Suppressor macrophage treated with lipopolysaccharide for 4 hours (primary cell): ENCODE measurements around the gene CXCL5.

Source experiments
- DNase-seq: peaks from one replicate; pipeline ENCODE4 v3.0.0-alpha.2; 2020

CXCL5 gene

GRCh38 chr4:73998040-73999011 lies at the start of gene CXCL5:
CXCL5 (minus strand) TSS chr4:73998677; CDS start chr4:73998581, 96 bp downstream.
- peak; percentile 24 for DNase-seq

- no peak for DNase-seq
Measured at GRCh38 chr4:74047152-74047551, 48.7 kb upstream of the CXCL5 start.

GRCh38 chr4:74045772-74046171 lies 47.3 kb upstream of the CXCL5 start:
- DNase-seq, result no peak

GRCh38 chr4:74045247-74045646 lies 46.8 kb upstream of the CXCL5 start:
- DNase-seq, result no peak

GRCh38 chr4:74044677-74045076 lies 46.2 kb upstream of the CXCL5 start:
- DNase-seq, result no peak

GRCh38 chr4:74042681-74043080 lies 44.2 kb upstream of the CXCL5 start:
- no peak for DNase-seq

GRCh38 chr4:74041418-74041817 lies 42.9 kb upstream of the CXCL5 start:
- DNase-seq, result no peak

GRCh38 chr4:74039315-74039763 lies 40.9 kb upstream of the CXCL5 start:
- no peak for DNase-seq

- DNase-seq, result peak; percentile 47
Measured at GRCh38 chr4:74038425-74039314, 40.2 kb upstream of the CXCL5 start, which contains the start of gene CXCL3. CXCL3 (minus strand) TSS chr4:74038689; CDS start chr4:74038611, 78 bp downstream.

- no peak for DNase-seq
Measured at GRCh38 chr4:74038086-74038424, 39.6 kb upstream of the CXCL5 start.

- no peak for DNase-seq
Measured at GRCh38 chr4:74037076-74037955, 38.8 kb upstream of the CXCL5 start.

- DNase-seq, result peak; percentile 79
Measured at GRCh38 chr4:74033739-74034138, 35.3 kb upstream of the CXCL5 start.

- DNase-seq, result no peak
Measured at GRCh38 chr4:74032064-74032463, 33.6 kb upstream of the CXCL5 start.

GRCh38 chr4:74031576-74031975 lies 33.1 kb upstream of the CXCL5 start:
- peak; percentile 24 for DNase-seq

GRCh38 chr4:74030285-74030684 lies 31.8 kb upstream of the CXCL5 start:
- DNase-seq, result no peak

GRCh38 chr4:74028504-74028903 lies 30.0 kb upstream of the CXCL5 start:
- no peak for DNase-seq

GRCh38 chr4:74023709-74024108 lies 25.2 kb upstream of the CXCL5 start:
- no peak for DNase-seq

- peak; percentile 65 for DNase-seq
Measured at GRCh38 chr4:74021601-74022000, 23.1 kb upstream of the CXCL5 start.

GRCh38 chr4:74018771-74019170 lies 20.3 kb upstream of the CXCL5 start:
- peak; percentile 89 for DNase-seq

- peak; percentile 62 for DNase-seq
Measured at GRCh38 chr4:74018116-74018515, 19.6 kb upstream of the CXCL5 start.

GRCh38 chr4:74016068-74016467 lies 17.6 kb upstream of the CXCL5 start:
- DNase-seq, result peak; percentile 72

GRCh38 chr4:74015126-74015780 lies 16.8 kb upstream of the CXCL5 start:
- DNase-seq, result no peak
